Neural cell (in vitro differentiated cells): ENCODE results near the gene TBCB. TPM values are rescaled to one million over a fixed set of nuclear protein-coding genes. Genes with fewer than 3 reads are reported as not detected.

ENCODE experiments used
- H2AFZ ChIP-seq: fragments of 200-600, 300-800 bp; sonication (generic), shearing (Covaris generic); 2 replicates; pipeline ENCODE4 v1.6.0; 2014; ENCODE audit warnings: low read depth, mild to moderate bottlenecking, antibody characterized with exemption, low read length, moderate library complexity
- H3F3A ChIP-seq: fragments of 200-600 bp; shearing (Covaris generic); 2 replicates; pipeline ENCODE4 v1.6.1; 2016; ENCODE audit warnings: mild to moderate bottlenecking, moderate library complexity, mixed read lengths, antibody characterized with exemption, low read length; ENCODE audit not compliant: insufficient read depth, poor library complexity, severe bottlenecking
- H3K27ac ChIP-seq: fragments of 200-600, 300-800 bp; sonication (generic), shearing (Covaris generic); 2 replicates; pipeline ENCODE4 v1.5.1; 2014; ENCODE audit warnings: mild to moderate bottlenecking, low read length, moderate library complexity
- H3K27me3 ChIP-seq: fragments of 300-800, 200-600 bp; sonication (generic), shearing (Covaris generic); 2 replicates; pipeline ENCODE4 v1.6.0; 2014; ENCODE audit warnings: mild to moderate bottlenecking, low read depth, low read length, moderate library complexity; ENCODE audit not compliant: insufficient read depth
- H3K36me3 ChIP-seq: fragments of 300-800, 200-600 bp; sonication (generic), shearing (Covaris generic); 2 replicates; pipeline ENCODE4 v1.5.1; 2014; ENCODE audit warnings: mild to moderate bottlenecking, antibody characterized with exemption, low read length, moderate library complexity; ENCODE audit not compliant: insufficient read depth
- H3K4me2 ChIP-seq: fragments of 300-800, 200-600 bp; sonication (generic), shearing (Covaris generic); 2 replicates; pipeline ENCODE4 v1.6.0; 2014; ENCODE audit warnings: mild to moderate bottlenecking, low read length
- H3K4me3 ChIP-seq: fragments of 300-800, 200-600 bp; sonication (generic), shearing (Covaris generic); 2 replicates; pipeline ENCODE4 v1.5.1; 2014; ENCODE audit warnings: mild to moderate bottlenecking, low read length, moderate library complexity
- H3K79me2 ChIP-seq: fragments of 200-600 bp; shearing (Covaris generic); replicated peaks from 2 replicates; pipeline ENCODE4 v1.6.0; 2014; ENCODE audit warnings: mild to moderate bottlenecking, low read length, moderate library complexity; ENCODE audit not compliant: insufficient read depth
- H3K9ac ChIP-seq: fragments of 300-800, 200-600 bp; sonication (generic), shearing (Covaris generic); 2 replicates; pipeline ENCODE4 v1.6.1; 2016; ENCODE audit warnings: mild to moderate bottlenecking, low read length, mixed read lengths
- H3K9me2 ChIP-seq: fragments of 200-600 bp; shearing (Covaris generic); 2 replicates; pipeline ENCODE4 v1.6.1; 2016; ENCODE audit warnings: mild to moderate bottlenecking, low read length, mixed read lengths; ENCODE audit not compliant: insufficient read depth
- H3K9me3 ChIP-seq: fragments of 200-600, 300-800 bp; sonication (generic), shearing (Covaris generic); 2 replicates; pipeline ENCODE4 v1.6.1; 2016; ENCODE audit warnings: mild to moderate bottlenecking, mixed run types, low read length, moderate library complexity, mixed read lengths
- H4K20me1 ChIP-seq: fragments of 200-600 bp; shearing (Covaris generic); 2 replicates; pipeline ENCODE4 v1.6.1; 2016; ENCODE audit warnings: mild to moderate bottlenecking, mixed run types; ENCODE audit not compliant: insufficient read depth
- CTCF ChIP-seq: fragments of 450-650 bp; IDR thresholded peaks from 2 replicates; pipeline ENCODE4 v1.5.1; 2014; ENCODE audit warnings: antibody characterized with exemption, mild to moderate bottlenecking, moderate library complexity; ENCODE audit not compliant: poor library complexity, severe bottlenecking
- EP300 ChIP-seq: fragments of 450-650 bp; conservative IDR thresholded peaks from 2 replicates; pipeline ENCODE4 v1.6.1; 2014; ENCODE audit warnings: antibody characterized with exemption, mild to moderate bottlenecking, moderate library complexity; ENCODE audit not compliant: poor library complexity, severe bottlenecking
- EZH2 ChIP-seq: fragments of 200-600, 300-800 bp; shearing (Covaris generic), sonication (generic); IDR thresholded peaks from 2 replicates; pipeline ENCODE4 v1.6.1; 2014; ENCODE audit warnings: antibody characterized with exemption, low read length, borderline replicate concordance, mild to moderate bottlenecking; ENCODE audit not compliant: insufficient read depth, poor library complexity, severe bottlenecking
- MXI1 ChIP-seq: fragments of 450-650 bp; conservative IDR thresholded peaks from 2 replicates; pipeline ENCODE4 v1.6.1; 2014; ENCODE audit warnings: antibody characterized with exemption, mild to moderate bottlenecking; ENCODE audit not compliant: poor library complexity, severe bottlenecking
- POLR2AphosphoS5 ChIP-seq: IDR thresholded peaks from 2 replicates; pipeline ENCODE4 v1.6.1; 2012
- RAD21 ChIP-seq: fragments of 450-650 bp; conservative IDR thresholded peaks from 2 replicates; pipeline ENCODE4 v1.6.1; 2014; ENCODE audit warnings: antibody characterized with exemption, mild to moderate bottlenecking, moderate library complexity
- REST ChIP-seq: IDR thresholded peaks from 2 replicates; pipeline ENCODE4 v1.6.1; 2012; ENCODE audit warnings: borderline replicate concordance
- SMC3 ChIP-seq: fragments of 450-650 bp; conservative IDR thresholded peaks from 2 replicates; pipeline ENCODE4 v1.6.1; 2014; ENCODE audit warnings: antibody characterized with exemption, mild to moderate bottlenecking, moderate library complexity; ENCODE audit not compliant: poor library complexity
- TAF1 ChIP-seq: IDR thresholded peaks from 2 replicates; pipeline ENCODE4 v1.6.1; 2012; ENCODE audit warnings: low read depth
- polyA plus RNA-seq: library from polyadenylated mRNA; depleted of rRNA; stranded (reverse); fragments of >200 nt; gene quantifications from 2 replicates; pipeline ENCODE4 v1.2.3, GENCODE V29; 2014

TBCB gene
- polyA plus RNA-seq, 1 donor from 2014 or later: 640 TPM

- no peaks in the 10 kb centered on the region for H3K9me3 ChIP-seq
- no peaks in the 10 kb centered on the region for H3K36me3 ChIP-seq
- no peak within 1 kb of the TSS for H3K27ac ChIP-seq
- H3K4me2 ChIP-seq: no peak within 1 kb of the TSS
- no peaks in the 10 kb centered on the region for H3F3A ChIP-seq
- no peak within 1 kb of the TSS for H3K9ac ChIP-seq
- H3K27me3 ChIP-seq: no peaks in the 10 kb centered on the region
- H3K79me2 ChIP-seq: no peaks in the 10 kb centered on the region
- H2AFZ ChIP-seq: no peak within 1 kb of the TSS
- H3K4me3 ChIP-seq: no peak within 1 kb of the TSS
- no peaks in the 10 kb centered on the region for H4K20me1 ChIP-seq
- TF ChIP-seq POLR2AphosphoS5 (no peak), REST (no peak), SMC3 (no peak), TAF1 (no peak), CTCF (no peak), RAD21 (no peak), EP300 (no peak), EZH2 (no peak), MXI1 (no peak)
- no peaks in the 10 kb centered on the region for H3K9me2 ChIP-seq
These were observed 37.3 kb downstream of the TBCB start, which contains the start of gene COX7A1 for GRCh38 chr19:36152352-36153091. Gene COX7A1 (minus strand): TSS chr19:36152447. CDS start chr19:36152407, 40 bp downstream.

- Histone ChIP-seq H3K9ac (no peak overlapping the region), H3K9me2 (no peaks in the 10 kb centered on the region), H3K79me2 (no peaks in the 10 kb centered on the region), H3F3A (no peaks in the 10 kb centered on the region), H3K4me2 (no peak overlapping the region), H3K4me3 (no peak overlapping the region), H3K27ac (no peak overlapping the region), H3K36me3 (no peaks in the 10 kb centered on the region), H3K9me3 (no peaks in the 10 kb centered on the region), H4K20me1 (no peaks in the 10 kb centered on the region), H3K27me3 (no peaks in the 10 kb centered on the region), H2AFZ (no peak overlapping the region)
- TF ChIP-seq REST (no peak), EP300 (no peak), SMC3 (no peak), MXI1 (no peak), EZH2 (no peak), TAF1 (no peak), POLR2AphosphoS5 (no peak), RAD21 (no peak), CTCF (no peak)
These were observed 37.9 kb downstream of the TBCB start for GRCh38 chr19:36153126-36153525.
